Measurements from ENCODE around the gene PCDHGB4. TPM values are rescaled to one million over a fixed set of nuclear protein-coding genes. Genes with fewer than 3 reads are reported as not detected.

Gene PCDHGB4
- total RNA-seq, 4 donors from 2014 or later = 8.2 to 17.1 (median 14.9) TPM

DNA sequence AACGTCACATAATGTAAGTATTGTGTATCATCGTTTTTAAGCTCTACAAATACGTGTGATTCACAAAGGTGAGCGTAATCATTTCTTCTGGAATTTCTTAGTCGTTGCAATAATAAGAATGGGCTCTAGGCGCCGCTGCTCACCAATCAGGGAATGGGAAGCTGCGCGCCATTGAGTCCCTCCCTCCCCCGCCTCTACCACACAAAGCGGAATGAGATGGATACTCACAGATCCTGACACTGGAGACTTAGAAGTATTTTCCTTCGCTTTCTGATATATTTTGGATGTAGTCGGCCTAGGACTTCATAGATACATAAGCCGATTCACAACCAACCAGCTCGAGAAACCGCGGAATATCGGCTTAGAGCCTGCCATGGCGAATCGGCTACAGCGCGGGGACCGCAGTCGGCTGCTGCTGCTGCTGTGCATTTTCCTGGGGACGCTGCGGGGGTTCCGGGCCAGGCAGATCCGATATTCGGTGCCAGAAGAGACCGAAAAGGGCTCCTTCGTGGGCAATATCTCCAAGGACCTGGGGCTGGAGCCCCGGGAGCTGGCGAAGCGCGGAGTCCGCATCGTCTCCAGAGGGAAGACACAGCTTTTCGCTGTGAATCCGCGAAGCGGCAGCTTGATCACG, 33.5 kb downstream of the PCDHGB4 start, which contains the start of gene PCDHGA11:
TSS of gene PCDHGA11 (plus strand) at position 197 of the 634 bp plus-strand sequence. CDS start at position 374, 177 bp downstream.
- no peaks in the 10 kb centered on the region for H3K4me1 ChIP-seq
- no peak for DNase-seq
- H3K27ac ChIP-seq = no peak within 1 kb of the TSS
- H3K36me3 ChIP-seq = no peaks in the 10 kb centered on the region
- H3K9me3 ChIP-seq = peaks cover 0 to 98% of the 10 kb centered on the region in 2 donors
- no peak within 1 kb of the TSS for H3K4me3 ChIP-seq
- TF ChIP-seq, protein P1, sequence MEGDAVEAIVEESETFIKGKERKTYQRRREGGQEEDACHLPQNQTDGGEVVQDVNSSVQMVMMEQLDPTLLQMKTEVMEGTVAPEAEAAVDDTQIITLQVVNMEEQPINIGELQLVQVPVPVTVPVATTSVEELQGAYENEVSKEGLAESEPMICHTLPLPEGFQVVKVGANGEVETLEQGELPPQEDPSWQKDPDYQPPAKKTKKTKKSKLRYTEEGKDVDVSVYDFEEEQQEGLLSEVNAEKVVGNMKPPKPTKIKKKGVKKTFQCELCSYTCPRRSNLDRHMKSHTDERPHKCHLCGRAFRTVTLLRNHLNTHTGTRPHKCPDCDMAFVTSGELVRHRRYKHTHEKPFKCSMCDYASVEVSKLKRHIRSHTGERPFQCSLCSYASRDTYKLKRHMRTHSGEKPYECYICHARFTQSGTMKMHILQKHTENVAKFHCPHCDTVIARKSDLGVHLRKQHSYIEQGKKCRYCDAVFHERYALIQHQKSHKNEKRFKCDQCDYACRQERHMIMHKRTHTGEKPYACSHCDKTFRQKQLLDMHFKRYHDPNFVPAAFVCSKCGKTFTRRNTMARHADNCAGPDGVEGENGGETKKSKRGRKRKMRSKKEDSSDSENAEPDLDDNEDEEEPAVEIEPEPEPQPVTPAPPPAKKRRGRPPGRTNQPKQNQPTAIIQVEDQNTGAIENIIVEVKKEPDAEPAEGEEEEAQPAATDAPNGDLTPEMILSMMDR (IDR thresholded peaks at IDR 0.05) = no peak
- TF ChIP-seq POLR2A (IDR thresholded peaks at IDR 0.05) = no peak
- no peaks in the 10 kb centered on the region for H3K27me3 ChIP-seq
- intact Hi-C loops (cut with DNase I; ENCODE audit: low total_unique reads) = no loop called here

GRCh38 chr5:141421489-141421855, 34.0 kb downstream of the PCDHGB4 start:
- Histone ChIP-seq H3K9me3 (peaks cover 0 to 98% of the 10 kb centered on the region in 2 donors), H3K27me3 (no peaks in the 10 kb centered on the region), H3K4me3 (no peak overlapping the region), H3K36me3 (no peaks in the 10 kb centered on the region), H3K27ac (no peak overlapping the region), H3K4me1 (no peaks in the 10 kb centered on the region)
- intact Hi-C loops (cut with DNase I; ENCODE audit: low total_unique reads) = no loop called here
- no peak for TF ChIP-seq POLR2A (IDR thresholded peaks at IDR 0.05)
- TF ChIP-seq, protein P1 (IDR thresholded peaks at IDR 0.05) = no peak
- no peak for DNase-seq

GRCh38 chr5:141422742-141423291, 35.3 kb downstream of the PCDHGB4 start:
- Histone ChIP-seq H3K27me3 (no peaks in the 10 kb centered on the region), H3K9me3 (peaks cover 0 to 98% of the 10 kb centered on the region in 2 donors), H3K36me3 (no peaks in the 10 kb centered on the region), H3K27ac (no peak overlapping the region), H3K4me3 (no peak overlapping the region), H3K4me1 (no peaks in the 10 kb centered on the region)
- intact Hi-C loops (cut with DNase I; ENCODE audit: low total_unique reads) = no loop called here
- no peak for TF ChIP-seq POLR2A (IDR thresholded peaks at IDR 0.05)
- TF ChIP-seq, protein P1 (IDR thresholded peaks at IDR 0.05) = no peak
- DNase-seq = no peak

DNA sequence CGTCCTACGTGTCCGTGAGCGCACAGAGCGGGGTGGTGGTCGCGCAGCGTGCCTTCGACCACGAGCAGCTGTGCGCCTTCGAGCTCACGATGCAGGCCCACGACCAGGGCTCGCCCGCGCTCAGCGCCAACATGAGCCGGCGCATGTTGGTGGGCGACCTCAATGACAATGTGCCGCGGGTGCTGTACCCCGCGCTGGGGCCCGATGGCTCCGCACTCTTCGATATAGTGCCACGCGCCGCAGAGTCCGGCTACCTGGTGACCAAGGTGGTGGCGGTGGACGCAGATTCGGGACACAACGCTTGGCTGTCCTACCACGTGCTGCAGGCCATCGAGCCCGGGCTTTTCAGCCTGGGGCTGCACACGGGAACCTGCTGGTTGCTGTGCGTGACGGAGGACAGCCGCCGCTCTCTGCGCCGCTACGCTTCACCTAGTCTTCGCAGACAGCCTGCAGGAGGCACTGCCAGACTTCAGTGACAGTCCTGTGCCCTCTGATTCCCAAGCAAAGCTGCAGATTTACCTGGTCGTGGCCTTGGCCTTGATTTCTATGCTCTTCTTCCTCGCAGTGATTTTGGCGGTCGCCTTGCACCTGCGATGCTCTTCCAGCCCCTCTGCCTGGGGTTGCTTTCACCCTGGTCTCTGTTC, 40.4 kb downstream of the PCDHGB4 start:
- H3K36me3 ChIP-seq = no peaks in the 10 kb centered on the region
- no peaks in the 10 kb centered on the region for H3K27me3 ChIP-seq
- no peak for DNase-seq
- H3K4me1 ChIP-seq = no peaks in the 10 kb centered on the region
- TF ChIP-seq, protein P1 (IDR thresholded peaks at IDR 0.05) = no peak
- TF ChIP-seq POLR2A (IDR thresholded peaks at IDR 0.05) = no peak
- H3K9me3 ChIP-seq = peaks cover 0 to 97% of the 10 kb centered on the region in 2 donors
- no peak overlapping the region for H3K27ac ChIP-seq
- H3K4me3 ChIP-seq = no peak overlapping the region
- intact Hi-C loops (cut with DNase I; ENCODE audit: low total_unique reads) = no loop called here

Data from uterus (tissue), 4 donors.